HG03378 (cell line): ENCODE results near the gene SLC7A1.

Experiments
- ATAC-seq: cut with Tn5 transposase; IDR thresholded peaks from one replicate; pipeline ENCODE4 v1.9.1; 2021; ENCODE audit warnings: mild to moderate bottlenecking, moderate library complexity; ENCODE audit not compliant: unreplicated experiment

Gene SLC7A1

DNA sequence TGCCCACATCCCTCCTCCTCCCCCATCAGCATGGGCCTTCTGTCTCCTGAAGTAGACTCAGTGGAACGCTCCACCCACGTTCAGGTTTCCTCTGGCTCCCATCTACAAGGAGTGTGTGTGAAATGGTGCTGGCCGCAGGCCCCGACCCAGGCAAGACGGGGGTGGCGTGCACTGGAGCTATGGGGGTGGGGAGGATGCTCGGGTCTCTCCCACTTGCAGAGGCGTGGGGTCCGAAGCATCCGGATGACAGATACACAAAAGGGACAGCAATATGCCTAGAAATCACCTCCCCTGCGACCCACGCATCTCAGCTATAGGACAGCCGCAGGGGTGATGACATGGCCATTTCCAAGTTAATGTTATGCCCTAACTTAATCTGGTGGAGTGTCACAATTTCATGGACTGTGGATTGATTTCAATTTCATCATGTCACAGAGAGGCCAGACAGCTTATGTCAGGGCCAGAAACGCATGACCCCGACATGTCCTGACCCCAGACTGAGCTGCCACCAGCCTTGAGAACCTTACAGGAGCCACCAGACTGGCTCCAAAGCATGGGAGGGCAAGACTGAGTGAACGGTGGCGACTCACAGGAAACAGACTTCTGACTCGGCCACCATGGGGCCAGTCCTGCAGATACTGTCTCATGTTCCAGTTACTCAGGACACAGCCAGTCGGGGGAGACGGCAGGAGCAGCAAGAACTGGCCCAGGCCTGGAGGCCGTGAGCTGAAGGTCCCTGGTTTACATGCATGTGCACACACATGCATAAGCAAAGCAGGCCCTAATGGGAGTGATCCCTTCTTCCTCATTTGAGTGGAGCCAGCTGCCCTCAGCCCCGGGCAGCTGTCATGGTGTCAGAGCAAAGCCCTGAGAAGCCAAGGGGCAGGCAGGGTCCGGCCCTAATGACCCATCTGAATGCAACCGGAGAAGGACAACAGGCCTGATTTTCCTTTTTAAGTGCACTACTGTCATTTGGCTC lies 82.2 kb downstream of the SLC7A1 start:
- ATAC-seq, result no peak

DNA sequence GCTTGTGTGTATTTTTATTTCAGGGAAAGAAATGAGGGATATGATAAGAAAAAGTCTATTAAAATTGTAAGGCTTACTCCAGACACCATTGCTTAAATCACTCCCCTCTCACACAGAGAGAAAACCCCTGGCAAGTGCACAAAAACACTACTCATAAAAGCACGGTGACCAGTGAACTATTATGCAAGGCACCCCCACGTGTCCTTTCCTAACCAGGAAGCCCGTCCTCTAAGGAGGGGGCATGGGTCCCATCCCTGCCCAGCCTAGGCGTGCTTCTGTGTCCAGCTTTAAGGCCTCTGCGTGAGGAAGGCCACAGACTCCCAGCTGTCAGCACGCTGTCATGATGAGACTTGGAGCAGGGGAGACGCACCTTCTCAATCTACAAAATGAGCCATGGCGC lies 83.5 kb downstream of the SLC7A1 start:
- ATAC-seq, result no peak

DNA sequence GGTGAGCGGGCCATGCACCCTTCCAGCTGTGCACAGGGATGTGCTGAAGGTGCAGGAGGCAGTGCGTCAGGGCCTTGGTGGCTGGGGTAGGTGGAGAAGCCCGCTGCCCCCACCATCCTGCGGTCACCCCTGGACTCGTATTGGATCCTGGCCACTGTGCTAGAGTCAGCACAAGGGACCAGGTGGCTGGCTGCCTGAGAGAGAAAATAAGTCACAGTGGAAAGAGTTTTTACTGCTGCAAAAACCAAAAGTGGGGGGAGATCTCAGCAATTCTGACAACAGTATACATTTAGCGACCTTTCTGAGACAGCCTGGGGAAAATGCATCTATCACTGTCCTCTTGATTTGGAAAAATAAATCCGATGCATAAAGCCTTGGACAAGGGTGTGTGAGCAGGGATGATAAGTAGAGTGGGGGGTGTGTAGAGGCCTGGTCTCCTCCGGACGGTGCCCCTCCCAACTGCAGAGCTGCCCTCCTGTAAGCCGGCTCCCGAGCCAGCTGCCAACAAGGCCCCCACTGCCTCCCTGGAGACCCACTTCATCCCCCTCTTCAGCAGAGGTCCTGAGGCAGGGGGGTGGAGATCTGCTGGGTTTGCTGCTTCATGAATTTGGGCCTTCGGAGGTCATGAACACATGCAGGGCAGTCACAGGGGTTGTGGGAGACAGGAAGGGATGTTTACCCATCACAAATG lies 84.2 kb downstream of the SLC7A1 start:
- ATAC-seq, result no peak

DNA sequence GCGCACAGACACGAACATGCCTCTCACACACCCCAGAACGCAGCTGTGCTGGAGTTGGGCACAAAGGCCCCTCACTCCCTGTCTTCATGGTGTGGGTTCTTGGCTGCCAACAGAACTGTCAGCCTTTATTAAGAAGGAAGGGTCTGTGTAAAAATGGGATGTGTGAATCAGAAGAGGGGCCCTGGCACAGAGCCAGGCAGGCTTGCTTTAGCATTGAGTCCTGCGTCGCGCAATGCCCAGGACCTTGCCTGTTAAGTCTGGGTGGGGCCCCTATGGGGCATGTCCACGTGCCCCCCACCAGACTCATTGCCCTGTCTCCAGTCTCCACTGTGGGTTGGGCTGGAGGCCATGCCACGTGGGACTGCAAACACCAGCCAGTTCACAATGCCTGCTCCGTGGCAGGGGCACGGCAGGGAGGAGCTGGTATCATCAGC lies 84.8 kb downstream of the SLC7A1 start:
- ATAC-seq, result no peak

DNA sequence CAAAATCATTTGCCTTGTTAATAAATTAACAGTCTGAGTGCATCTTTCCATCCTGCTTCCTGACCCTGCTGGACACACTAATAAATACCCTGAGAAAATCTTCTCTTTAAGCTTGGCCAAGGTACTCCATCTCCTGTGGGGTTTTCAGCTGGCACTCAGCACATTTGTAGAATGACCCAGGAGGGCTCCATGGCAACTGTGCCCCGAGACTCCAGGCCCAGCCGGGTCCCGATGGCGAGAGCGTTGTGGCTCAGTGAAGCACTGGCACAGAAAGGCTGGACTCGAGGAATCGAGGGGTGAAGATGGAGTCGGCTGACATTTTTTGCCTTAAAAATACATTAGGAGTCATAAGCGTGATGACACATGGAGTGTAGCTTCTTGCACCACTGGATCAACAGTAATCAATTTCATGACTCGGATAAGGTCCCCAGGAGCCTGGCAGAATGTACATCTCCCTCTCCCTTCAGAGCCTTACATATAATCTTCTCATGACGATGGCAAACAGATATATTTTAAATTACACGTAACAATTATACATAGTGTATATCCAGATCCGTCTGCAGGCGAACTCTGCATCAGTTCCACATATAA lies 85.4 kb downstream of the SLC7A1 start:
- no peak for ATAC-seq

DNA sequence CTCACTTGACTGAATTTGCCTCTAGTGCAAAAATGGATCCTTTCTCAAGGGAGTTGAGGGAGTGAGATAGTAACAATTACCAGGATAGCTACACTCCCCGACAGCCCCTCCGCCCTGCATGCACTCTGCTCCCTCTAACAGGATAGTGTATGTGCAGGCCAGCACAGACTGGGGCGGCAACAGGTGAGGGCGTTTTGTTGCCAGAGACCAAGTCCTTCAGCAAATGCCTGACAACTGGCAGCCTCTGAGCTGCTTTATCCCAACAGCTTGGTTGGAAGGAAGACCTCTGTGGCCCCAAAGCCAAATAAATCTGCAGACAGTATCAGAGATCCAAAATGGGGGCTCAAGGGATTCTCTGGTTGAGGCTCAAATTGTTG lies 86.6 kb downstream of the SLC7A1 start:
- no peak for ATAC-seq

DNA sequence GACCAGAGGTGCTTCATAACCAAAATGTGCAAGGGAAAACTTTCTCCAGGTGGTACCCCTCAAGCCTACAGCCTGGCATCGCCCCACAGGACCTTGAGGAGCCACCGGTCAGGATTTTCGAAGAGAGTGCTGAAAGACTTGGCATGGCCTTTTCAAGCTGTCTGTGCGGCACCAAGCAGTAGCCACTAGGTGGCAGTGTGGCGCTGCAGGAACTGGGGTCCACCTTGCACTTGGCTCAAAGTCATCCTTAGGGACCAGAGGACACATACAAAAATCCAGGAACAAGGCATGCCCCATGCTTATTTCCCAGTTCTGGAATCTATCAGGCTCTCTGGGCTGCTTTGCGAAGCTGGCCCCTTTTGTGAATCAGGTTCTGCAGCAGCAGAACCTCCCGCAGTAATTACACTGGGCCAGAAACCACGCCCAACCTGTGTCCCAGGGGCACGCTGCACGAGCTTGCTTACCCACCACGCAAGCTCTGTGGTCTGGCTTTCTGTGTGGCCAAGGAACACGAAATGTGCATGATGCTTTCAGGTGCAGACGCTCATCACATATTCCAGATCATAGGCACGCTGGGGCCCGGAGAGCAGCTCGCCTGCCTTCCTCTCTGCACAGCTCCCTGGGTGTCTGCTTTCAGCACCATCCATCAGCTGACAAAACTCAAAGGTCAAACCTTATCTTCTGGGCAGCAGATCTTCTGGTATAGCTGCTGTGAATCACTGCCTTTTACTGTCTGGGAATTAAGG lies 87.2 kb downstream of the SLC7A1 start:
- no peak for ATAC-seq

DNA sequence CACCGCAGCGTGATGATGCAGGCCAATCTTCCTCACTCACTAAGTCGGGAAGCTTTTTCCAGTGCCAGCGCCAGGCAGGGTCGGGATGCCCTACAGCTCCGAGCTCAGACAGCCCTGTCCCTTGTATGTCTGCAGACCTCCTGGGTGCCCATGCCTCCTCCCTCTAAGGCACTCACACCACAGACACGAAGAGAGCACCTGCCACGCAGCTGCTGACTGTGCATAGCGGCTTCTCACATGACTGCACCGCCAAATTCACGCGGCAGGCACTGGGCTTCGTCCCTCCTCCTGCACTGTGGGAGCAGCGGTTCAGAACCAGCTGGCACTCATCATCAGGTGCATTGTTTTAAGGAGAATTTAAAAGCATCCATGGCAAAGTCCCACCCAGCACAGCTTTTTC lies 88.1 kb downstream of the SLC7A1 start:
- no peak for ATAC-seq

DNA sequence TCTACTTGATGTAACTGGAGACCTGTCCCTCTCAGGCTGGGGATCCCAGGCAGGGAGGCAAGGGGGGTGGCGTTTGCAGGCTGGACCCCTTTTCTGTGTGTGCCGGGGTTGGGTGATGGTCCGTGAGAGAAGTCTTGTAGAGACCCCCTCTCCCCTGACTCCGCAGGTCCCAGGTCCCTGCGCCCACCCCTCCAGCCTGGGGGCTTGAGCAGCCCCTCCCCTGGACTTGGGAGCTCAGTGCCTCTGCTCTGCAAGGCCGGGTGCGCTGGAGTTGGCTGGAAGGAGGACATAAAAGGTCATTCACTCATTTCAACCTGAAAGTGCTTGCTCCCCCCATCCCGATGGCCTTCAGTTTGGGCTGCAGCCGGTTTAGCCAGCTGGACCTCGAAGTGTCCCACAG lies 89.5 kb downstream of the SLC7A1 start:
- no peak for ATAC-seq

DNA sequence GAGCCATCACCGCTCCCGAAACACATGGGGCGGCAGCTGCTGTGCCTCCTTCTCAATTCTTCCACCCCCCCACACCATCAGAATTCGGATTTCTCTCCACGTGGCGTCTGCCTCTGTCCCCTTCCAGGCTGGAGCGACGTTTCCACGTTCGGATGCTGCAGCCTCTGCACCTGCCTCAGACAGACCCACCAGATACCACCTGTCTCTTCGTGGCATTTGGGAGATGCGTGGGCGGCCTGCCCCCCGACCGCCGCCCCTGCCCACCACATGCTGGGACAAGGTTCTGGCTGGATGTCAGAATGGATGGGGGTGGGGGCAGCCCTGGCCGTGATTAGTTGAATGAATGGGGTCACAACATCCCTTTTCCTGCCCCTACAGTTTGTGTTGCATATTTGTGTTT lies 90.0 kb downstream of the SLC7A1 start:
- ATAC-seq, result no peak

DNA sequence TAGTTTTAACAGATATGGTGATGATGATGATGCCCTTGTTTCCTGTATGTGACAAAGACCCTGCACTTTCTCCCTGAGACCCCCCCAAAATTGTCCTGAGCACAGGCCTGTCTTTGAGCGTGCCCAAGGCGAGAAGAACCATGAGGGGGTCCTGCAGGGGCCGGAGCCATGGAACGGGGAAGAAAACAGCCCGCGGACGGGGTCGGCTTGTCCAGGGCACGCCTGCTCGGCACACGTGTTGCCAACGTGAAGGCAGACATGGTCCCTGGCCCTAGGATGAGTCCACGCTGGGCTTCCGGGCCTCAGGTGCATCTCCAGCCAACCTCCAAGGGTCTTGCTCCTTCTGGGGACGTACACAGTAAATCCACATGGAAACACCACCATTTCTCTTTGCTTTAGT lies 90.8 kb downstream of the SLC7A1 start:
- no peak for ATAC-seq

DNA sequence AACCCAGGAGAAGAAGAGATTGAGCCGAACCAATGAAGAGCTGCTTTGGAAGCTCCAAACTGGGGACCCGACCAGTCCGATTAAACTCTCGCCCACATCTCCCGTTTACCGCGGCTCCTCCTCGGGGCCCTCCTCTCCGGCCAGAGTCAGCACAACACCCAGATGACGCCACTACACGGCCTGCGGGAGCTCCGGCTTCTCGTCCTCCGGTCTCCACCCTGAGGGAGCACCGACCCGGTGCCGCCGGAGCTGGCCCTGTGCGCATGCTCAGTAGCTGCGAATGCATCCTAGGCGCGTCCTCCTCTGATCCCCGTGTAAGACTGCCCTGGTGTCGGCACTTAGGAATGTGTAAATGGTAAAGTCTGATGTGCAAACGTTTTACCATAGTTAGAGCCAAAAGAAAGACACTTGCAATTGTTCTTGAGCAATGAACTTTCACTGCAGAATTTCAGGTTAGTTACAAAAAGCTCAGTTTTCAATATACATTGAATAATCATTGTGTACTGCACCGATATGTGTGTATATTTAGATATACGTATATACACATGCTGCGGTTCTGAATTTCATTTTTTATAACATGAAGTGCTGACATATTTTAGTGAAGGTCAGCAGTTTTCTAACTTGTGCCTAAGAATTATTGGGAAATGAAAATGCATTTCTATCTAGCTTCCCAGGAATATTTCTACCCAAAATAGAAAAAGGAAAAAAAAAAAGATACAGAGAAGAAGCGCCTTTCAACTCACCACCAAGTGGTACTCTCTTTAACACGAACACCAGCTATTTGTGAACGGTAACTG lies 92.2 kb downstream of the SLC7A1 start:
- ATAC-seq, result no peak

DNA sequence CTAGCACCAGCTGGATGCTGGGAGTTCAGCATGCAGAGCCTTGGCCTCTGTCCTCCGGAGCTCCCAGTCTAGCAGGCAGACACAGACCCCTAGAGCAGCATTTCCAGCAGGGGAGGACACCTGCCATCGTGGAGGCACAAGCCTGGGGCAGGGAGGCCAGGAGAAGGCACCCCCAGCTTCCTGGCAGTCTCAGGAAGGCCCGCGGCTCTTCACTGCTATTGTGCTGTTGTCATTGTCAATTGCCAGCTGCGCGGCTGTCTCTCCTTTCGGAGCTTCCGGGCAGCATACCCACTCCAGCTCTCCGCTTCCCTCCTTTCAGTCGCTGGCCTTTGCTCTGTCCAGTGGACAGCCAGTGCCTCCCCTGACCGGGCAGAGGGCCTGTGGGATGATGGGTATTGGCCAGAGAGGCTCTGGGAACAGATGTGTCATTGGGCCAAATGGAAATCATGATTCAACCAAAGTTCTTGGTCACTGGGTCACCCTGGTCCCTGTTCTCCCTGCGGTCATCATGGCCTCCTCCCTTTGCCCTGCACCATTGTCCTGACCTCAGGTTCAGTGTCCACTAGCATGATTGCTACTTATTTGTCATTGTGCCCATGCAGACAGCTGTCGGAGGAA lies 93.0 kb downstream of the SLC7A1 start:
- no peak for ATAC-seq

DNA sequence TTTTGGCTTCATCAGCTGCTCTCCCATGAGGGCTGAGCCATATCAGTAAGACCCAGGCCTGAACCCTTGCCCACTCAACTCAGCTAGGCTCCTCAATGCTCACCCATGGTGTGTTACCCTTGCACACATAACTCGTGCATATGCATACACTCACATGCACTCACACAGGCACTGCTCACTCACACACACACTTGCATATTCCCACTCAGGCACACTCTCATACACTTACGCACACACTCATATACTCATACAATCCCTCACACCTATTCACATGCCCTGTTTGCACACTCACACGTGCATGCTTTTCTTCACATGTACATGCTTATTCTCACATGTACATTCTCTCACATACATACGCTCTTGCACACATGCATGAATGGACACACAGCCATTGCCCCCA lies 93.8 kb downstream of the SLC7A1 start:
- ATAC-seq, result no peak

DNA sequence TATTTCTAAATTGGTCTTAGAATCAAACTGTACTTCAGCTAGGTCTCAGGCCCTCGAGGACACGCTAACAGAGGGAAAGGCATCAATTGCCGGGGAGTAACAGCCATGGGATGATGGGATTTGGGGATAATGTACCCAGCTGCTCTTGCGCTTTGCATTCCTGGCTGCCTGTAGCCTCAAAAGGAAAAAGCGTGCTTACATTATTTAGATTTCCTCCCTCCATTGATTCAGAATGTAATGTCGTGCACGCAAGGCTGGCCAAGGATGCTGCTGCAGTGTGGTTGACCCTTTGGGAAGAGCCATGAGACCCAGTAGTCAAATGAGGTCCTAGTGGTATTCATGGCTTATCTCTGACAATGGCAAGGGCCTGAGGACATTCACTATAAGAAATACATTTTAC lies 95.1 kb downstream of the SLC7A1 start:
- no peak for ATAC-seq

DNA sequence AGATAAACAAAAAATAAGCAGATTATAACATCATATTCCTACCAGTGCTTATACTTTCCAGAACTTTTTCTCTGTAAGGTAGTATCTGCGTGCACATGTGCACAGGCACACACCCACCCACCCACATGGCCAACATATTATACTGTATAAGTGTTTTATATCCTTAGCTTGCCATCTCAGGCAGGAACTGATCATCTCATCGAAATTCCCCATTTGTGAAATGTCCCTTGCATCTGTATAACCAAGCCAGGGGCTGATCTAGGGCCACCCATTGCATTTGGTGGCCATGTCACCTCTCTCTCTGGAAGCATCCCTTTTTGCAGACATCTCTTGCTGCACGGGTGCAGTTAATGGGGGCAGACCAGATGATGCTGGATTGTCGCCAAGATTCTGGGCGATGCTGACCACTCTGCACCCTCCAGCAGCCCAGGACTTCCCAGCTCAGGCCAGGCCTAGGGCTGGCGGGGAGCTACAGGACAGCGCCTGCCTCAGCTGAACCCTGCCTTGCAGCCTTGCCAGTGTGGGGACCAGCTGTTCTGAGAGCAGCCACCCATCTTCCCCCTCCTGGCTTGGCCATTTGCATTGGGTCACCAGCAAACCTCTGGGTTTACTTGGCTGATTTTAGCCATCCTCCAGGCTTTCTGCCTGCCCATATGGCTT lies 95.9 kb downstream of the SLC7A1 start:
- no peak for ATAC-seq

DNA sequence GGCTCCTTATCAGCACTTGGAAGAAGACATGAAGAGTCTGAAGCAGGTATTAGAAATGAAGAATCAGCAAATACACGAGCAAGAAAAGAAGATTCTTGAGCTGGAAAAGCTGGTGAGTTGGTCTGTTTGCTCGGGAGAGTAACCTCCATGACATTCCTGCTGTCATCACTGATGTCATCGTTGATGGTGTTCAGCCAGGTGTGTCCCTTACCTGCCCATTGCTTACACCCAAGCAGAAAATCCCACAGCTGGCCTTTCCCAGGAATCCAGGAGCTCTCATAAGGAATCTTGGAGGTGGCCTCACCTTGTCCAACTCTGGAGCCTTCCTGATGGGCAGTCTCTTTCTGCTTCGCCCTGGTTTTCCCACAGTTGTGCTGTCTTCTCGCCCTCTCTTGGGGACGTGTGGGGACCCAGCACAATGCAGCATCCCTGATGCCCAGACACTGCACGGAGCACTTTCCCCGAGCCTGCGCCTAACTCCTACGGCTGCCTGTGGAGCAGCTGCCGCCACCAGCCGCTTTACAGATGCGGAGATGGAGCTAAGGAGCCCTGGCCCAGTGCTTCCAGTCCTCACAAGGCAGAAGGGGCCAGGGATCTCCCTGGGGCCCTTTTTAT lies 97.0 kb downstream of the SLC7A1 start:
- ATAC-seq, result no peak

DNA sequence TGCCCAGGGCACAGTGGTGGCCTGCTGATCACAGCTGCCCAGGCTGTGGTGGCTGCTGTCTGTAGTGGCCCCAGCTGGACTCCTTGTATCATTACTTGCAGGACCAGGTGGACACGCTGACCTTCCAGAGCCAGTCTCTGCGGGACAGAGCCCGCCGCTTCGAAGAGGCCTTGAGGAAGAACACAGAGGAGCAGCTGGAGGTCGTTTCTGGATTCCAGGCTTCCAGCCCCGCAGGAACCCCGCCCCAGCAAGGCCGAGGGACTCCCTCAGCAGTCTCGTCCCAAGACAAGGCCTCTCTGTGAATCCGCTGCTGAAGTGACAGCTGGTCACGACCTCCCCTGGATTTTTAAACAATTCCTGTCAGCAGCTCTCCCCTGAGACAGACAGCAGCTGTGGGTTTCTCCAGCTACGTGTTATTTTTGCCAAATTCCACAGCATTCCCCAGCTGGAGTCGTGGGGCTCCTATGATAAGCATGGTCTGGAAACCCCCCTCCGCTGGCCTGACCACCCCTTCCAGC lies 98.3 kb downstream of the SLC7A1 start:
- ATAC-seq, result no peak

DNA sequence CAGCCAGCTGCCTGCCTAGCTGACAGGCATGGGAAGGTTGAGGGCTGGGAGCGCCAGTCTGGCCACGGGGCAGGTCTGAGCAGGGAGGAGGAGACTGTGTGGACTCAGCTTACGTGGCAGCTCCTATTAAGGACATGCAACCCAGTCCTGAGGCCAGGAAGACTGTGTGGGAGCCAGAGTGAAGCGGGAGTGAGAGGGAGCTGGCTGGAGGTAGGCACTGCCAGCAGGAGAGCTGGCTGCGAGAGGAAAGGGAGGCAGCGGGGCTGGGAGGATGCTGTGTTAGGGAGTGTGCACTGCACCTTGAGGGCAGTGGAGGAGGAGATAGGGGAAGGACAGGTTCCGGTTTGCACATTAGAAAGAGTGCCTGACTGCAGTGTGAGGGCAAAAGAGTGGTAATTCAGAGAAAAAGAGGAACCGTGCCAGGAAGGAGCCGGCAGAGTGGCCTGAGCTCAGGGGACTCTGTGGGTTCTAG lies 99.2 kb downstream of the SLC7A1 start:
- peak; percentile 63 for ATAC-seq
